Measurements from ENCODE around the gene NOL3. TPM values are rescaled to one million over a fixed set of nuclear protein-coding genes. Genes with fewer than 3 reads are reported as not detected.

NOL3 gene
- total RNA-seq, 2 donors from 2014 or later = 11.6 TPM

- Histone ChIP-seq H3K27ac (ENCODE audit: low read depth, low read length) (no peak overlapping the region), H3K9ac (ENCODE audit: extremely low read depth, low read length, poor library complexity, severe bottlenecking) (no peak overlapping the region), H3K4me1 (ENCODE audit: control insufficient read depth, insufficient read depth, low read length) (no peaks in the 10 kb centered on the region), H3K27me3 (ENCODE audit: control insufficient read depth, insufficient read depth, low read length, poor library complexity, severe bottlenecking) (no peaks in the 10 kb centered on the region), H3K4me3 (ENCODE audit: low read length) (no peak overlapping the region), H3K36me3 (ENCODE audit: control insufficient read depth, insufficient read depth, low read length) (peaks cover 53% of the 10 kb centered on the region), H3K9me3 (ENCODE audit: control insufficient read depth, low read length) (no peaks in the 10 kb centered on the region)
- WGBS, 2 experiments (ENCODE audit: insufficient coverage in 1 of 2, insufficient read length in 1 of 2) = 97 to 100% methylated on average over 2 to 3 of the region's 3 CpGs
- Mint-ChIP-seq H3K9me3 (no peaks in the 10 kb centered on the region), H3K27ac (no peak overlapping the region), H3K27me3 (ENCODE audit: insufficient read depth) (no peaks in the 10 kb centered on the region), H3K4me3 (no peak overlapping the region), H3K36me3 (ENCODE audit: low read depth) (peaks cover 41% of the 10 kb centered on the region), H3K4me1 (no peaks in the 10 kb centered on the region)
- no peak for DNase-seq
- no peak for TF ChIP-seq CTCF (conservative IDR thresholded peaks at IDR 0.05)
Observed at GRCh38 chr16:67128887-67129286, 41.5 kb upstream of the NOL3 start.

- H3K9ac ChIP-seq (ENCODE audit: extremely low read depth, low read length, poor library complexity, severe bottlenecking) = no peak overlapping the region
- H3K27ac ChIP-seq (ENCODE audit: low read depth, low read length) = no peak overlapping the region
Observed at GRCh38 chr16:67129422-67129821, 40.9 kb upstream of the NOL3 start.

GRCh38 chr16:67137605-67138004 lies 32.7 kb upstream of the NOL3 start:
- H3K27ac ChIP-seq (ENCODE audit: low read depth, low read length) = no peak overlapping the region
- Mint-ChIP-seq H3K27me3 (ENCODE audit: insufficient read depth) (no peaks in the 10 kb centered on the region), H3K4me1 (no peaks in the 10 kb centered on the region), H3K27ac (no peak overlapping the region), H3K36me3 (ENCODE audit: low read depth) (peaks cover 70% of the 10 kb centered on the region), H3K9me3 (no peaks in the 10 kb centered on the region), H3K4me3 (no peak overlapping the region)
- WGBS, 2 experiments (ENCODE audit: insufficient coverage in 1 of 2, insufficient read length in 1 of 2) = 93% methylated on average over 2 to 3 of the region's 3 CpGs
- H3K36me3 ChIP-seq (ENCODE audit: control insufficient read depth, insufficient read depth, low read length) = peaks cover 71% of the 10 kb centered on the region
- H3K9me3 ChIP-seq (ENCODE audit: control insufficient read depth, low read length) = no peaks in the 10 kb centered on the region
- no peak overlapping the region for H3K4me3 ChIP-seq (ENCODE audit: low read length)
- no peaks in the 10 kb centered on the region for H3K4me1 ChIP-seq (ENCODE audit: control insufficient read depth, insufficient read depth, low read length)
- no peaks in the 10 kb centered on the region for H3K27me3 ChIP-seq (ENCODE audit: control insufficient read depth, insufficient read depth, low read length, poor library complexity, severe bottlenecking)
- no peak for TF ChIP-seq CTCF (conservative IDR thresholded peaks at IDR 0.05)
- no peak for DNase-seq
- no peak overlapping the region for H3K9ac ChIP-seq (ENCODE audit: extremely low read depth, low read length, poor library complexity, severe bottlenecking)

More at GRCh38 chr16:67129422-67129821, 40.9 kb upstream of the NOL3 start:
- Mint-ChIP-seq H3K4me3 (no peak overlapping the region), H3K27ac (no peak overlapping the region), H3K36me3 (ENCODE audit: low read depth) (peaks cover 41% of the 10 kb centered on the region), H3K9me3 (no peaks in the 10 kb centered on the region), H3K27me3 (ENCODE audit: insufficient read depth) (no peaks in the 10 kb centered on the region), H3K4me1 (no peaks in the 10 kb centered on the region)
- no peak for TF ChIP-seq CTCF (conservative IDR thresholded peaks at IDR 0.05)
- H3K9me3 ChIP-seq (ENCODE audit: control insufficient read depth, low read length) = no peaks in the 10 kb centered on the region
- no peak overlapping the region for H3K4me3 ChIP-seq (ENCODE audit: low read length)
- DNase-seq = no peak
- no peaks in the 10 kb centered on the region for H3K4me1 ChIP-seq (ENCODE audit: control insufficient read depth, insufficient read depth, low read length)
- H3K27me3 ChIP-seq (ENCODE audit: control insufficient read depth, insufficient read depth, low read length, poor library complexity, severe bottlenecking) = no peaks in the 10 kb centered on the region
- 90 to 96% methylated on average over 2 to 3 of the region's 3 CpGs for WGBS, 2 experiments (ENCODE audit: insufficient coverage in 1 of 2, insufficient read length in 1 of 2)
- H3K36me3 ChIP-seq (ENCODE audit: control insufficient read depth, insufficient read depth, low read length) = peaks cover 53% of the 10 kb centered on the region
